Activated T-cell treated with anti-CD3 and anti-CD28 coated beads for 24 hours (primary cell): ENCODE data around the gene B3GNT2.

ENCODE experiments used
- DNase-seq: peaks from one replicate; pipeline ENCODE4 v3.0.0-alpha.2; 2020; ENCODE audit warnings: low read depth

Gene B3GNT2

GRCh38 chr2:62205554-62205953 lies 9.6 kb downstream of the B3GNT2 start:
- DNase-seq: no peak

DNA sequence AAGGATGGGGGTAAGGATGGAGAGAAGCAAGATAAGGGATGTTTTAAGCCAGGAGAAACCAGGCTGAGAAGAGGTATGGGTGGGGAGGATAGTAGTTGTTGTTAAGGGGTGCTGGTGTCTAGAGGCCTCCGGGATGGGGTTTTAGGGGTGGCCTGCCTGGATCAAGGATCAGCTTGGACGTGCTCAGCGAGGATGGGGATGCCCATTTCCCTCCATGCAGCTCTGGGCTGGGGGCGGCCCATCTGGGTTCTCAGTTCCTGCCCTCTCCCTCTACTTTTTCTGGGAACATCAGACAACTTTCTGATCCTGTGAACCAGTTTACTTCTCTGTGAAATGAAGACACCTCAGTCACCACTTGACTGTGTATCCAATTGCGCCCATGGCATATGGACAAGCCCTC lies 10.1 kb downstream of the B3GNT2 start:
- no peak for DNase-seq

- DNase-seq: no peak
Measured at GRCh38 chr2:62207491-62207890, 11.6 kb downstream of the B3GNT2 start.

DNA sequence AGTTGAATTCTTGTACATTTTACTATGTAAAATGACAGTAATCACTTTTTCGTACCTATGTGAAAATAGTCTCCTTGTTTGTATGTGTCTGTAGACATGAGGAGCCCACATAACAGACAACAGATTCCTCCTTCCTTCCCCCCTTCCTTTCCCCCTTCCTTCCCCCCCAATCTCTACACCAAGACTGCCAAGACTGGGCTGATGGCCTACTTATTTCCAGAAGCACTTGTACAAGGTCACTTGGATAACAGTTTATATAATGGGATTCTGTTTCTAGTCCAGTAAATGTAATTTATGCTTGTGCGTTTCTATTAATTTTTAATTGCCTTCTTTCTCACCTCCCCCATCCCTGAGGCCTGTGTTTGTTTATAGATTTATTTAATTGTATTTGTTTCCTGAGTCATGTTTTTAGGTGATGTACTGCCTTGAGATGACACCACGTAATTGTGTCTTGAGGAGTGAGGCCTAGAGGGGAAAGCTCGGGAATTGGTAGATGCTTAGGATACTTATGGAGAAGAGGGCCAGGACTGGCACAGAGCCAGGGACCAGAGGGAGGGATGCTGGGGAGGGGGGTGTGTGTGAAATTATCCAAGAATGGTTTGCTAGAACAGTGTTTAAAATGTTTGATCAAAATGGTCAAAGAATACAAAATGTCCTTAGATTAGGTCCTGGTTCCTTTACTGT lies 12.3 kb downstream of the B3GNT2 start:
- DNase-seq: no peak

DNA sequence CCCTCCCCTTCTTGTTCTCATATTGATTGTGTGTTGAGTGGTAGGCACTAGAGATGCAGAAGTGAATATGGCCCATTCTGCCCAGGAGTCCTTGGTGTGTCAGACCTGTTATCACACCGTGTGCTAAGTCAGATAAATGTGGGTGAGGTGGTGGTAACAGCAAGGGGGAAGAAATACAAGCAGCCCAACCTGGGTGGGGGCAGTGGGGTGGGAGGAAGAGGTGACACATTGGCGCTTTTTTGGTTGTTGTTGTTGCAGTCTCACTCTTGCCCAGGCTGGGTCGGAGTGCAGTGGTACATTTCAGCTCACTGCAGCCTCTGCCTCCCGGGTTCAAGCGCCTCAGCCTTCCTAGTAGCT lies 12.8 kb downstream of the B3GNT2 start:
- no peak for DNase-seq

DNA sequence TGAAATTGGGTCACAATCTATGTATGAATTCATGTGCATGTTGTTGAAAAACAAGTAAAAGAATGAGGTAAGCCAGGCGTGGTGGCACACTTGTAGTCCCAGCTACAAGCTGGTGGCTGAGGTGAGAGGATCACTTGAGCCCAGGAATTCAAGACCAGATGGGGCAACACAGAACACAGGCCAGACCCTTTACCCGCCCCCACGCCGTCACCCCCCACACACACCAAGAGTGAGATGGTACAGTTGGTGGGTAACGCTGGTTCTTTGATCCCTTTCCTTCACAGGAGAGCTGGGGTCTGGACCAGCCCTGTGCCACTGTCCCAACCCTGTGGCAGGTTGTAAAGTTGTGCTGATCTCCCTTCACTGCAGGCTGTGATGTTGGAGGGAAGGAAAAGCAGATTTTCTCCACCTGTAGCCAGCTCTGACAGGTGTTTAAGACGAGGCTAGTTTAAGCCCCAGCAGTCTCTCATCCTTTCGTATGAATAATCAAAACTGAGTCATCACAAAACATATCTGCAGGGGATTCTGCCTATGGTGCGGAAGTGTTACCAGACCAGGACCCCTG lies 13.6 kb downstream of the B3GNT2 start:
- no peak for DNase-seq

DNA sequence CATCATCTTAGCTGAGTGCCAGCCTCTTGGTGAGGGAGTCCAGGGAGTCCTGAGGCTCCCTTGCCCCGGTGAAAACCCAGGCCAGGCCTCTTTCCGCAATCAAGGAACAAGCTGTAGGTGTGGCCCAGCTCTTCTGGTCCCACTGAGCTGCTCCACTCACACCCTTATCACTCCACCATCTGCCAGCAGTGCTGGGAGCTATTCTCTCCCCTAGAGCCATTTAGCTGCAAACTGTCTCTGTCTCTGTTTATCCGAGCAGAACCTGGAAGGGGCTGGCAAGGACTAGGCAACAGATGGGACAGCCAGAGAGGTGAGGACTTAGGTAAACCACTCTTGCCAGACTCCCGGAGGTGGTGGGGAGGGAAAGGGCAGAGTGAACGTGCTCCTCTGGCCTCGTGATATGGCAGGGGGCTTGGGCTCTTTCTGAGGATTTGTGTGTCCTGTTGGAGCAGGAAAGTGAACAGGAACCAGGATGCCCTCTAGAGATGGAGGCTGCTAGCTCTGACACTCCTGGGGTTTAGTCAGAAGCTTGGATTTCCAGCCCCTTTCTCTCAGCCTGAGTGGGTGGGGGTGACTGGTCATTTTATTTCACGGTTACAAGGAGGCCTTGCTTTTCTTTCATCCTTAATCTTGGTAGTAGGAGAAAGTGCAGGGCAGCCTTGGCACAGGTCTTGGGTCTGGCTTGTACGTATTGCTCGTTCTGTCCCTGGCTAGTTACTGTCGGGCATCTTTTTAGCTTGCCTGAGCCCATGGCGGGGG lies 19.6 kb downstream of the B3GNT2 start:
- no peak for DNase-seq

GRCh38 chr2:62216113-62216512 lies 20.2 kb downstream of the B3GNT2 start:
- DNase-seq: no peak

DNA sequence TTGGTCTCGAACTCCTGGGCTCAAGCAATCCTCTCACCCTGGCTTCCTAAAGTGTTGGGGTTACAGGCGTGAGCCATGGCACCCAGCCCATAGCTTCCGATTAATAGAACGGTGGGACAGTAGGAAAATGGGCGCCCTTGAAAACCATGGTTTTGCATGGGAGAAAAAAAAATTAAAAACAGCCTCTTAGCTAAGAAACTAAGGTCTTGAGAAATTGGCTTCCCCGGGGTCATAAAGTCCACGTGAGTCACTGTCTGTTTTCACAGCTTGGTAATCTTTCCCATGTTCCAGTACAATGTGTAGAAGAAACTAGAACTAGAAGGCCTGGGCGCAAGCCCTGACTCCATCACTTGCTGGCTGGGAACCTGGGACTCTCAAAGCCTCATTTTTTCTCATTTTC lies 20.7 kb downstream of the B3GNT2 start:
- no peak for DNase-seq

GRCh38 chr2:62217421-62217820 lies 21.5 kb downstream of the B3GNT2 start:
- DNase-seq: no peak

- DNase-seq: no peak
Measured at GRCh38 chr2:62217970-62218369, 22.1 kb downstream of the B3GNT2 start.

GRCh38 chr2:62219407-62220159 lies 23.7 kb downstream of the B3GNT2 start:
- DNase-seq: no peak

DNA sequence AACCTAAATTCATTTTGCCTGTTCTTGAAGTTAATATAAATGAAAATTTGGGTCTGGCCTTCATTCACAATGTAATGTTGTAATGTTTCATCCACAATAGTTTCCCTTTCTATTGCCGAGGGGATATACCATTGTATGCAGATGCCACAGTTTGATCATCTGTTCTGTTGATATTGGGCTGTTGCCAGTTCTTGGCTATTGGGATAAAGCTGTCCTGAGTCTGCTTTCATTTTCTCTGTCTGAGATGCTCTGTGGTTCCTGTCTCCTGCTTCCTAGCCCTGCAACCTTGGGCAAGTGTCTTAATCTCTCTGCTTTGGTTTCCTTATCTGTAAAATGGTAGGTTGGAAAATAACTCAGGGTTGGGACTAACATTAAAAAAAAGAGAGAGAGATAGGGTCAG lies 25.2 kb downstream of the B3GNT2 start:
- DNase-seq: no peak

- no peak for DNase-seq
Measured at GRCh38 chr2:62222171-62222570, 26.3 kb downstream of the B3GNT2 start.

GRCh38 chr2:62222674-62223073 lies 26.8 kb downstream of the B3GNT2 start:
- DNase-seq: no peak

DNA sequence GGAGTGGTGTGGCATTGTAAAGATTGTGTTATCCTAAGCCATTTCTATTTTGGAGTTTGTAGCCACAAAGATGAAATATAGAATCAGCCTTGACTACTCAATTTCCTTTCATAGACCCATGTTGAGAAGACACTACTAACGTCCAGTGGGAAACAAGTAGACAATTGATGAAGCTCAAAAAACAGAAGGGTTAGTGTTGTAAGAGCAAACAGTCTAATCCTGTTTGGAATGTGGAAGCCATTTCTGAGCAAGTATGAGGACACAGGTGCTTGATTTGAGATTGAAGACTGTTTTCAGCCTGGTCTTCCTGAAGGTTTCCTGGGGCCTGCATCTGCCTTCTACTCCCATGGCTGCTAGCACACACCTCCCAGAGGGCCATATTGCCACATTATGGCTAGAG lies 29.1 kb downstream of the B3GNT2 start:
- no peak for DNase-seq

DNA sequence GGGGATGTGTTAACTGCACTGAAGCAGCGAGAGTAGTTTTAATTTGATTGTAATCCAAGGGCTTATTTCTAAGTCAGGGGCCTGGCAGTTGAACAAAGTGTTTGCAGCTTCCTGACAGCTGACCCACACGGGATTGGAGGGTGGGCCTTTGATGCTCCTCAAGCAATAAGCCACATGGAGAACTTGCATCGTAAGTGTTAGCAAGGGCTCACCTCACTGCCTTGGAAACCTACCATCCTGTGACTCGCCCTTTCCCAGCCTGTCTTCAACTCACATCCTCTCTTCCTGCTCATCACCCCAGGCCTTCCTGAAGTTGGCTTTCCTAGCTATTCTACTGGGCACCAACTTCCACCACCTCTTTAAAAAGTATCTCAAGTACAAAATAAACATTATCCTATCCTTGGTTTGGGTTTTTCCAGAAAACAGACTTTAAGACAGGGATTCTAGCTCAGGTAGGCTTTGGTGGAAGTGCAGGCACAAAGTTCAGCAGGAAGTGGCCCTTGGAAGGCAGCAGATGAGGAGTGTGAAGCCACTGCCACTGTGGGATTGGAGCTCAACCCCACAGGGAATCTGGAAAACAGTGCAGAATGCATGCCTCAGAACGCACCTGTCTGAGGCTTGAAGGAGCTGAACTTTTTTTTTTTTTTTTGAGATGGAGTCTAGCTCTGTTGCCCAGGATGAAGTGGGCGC lies 31.6 kb downstream of the B3GNT2 start:
- no peak for DNase-seq

- no peak for DNase-seq
Measured at GRCh38 chr2:62229082-62229605, 33.2 kb downstream of the B3GNT2 start.

GRCh38 chr2:62231541-62231940 lies 35.6 kb downstream of the B3GNT2 start:
- no peak for DNase-seq

- no peak for DNase-seq
Measured at GRCh38 chr2:62234755-62235655, 39.1 kb downstream of the B3GNT2 start.

- DNase-seq: no peak
Measured at GRCh38 chr2:62236499-62236898, 40.6 kb downstream of the B3GNT2 start.
